SU-DHL-6 (cell line): ENCODE measurements around the gene SOS1.

Source experiments
- EZH2phosphoT487 ChIP-seq: fragments of 200-600 bp; sonication (generic), shearing (Covaris generic); conservative IDR thresholded peaks from 2 replicates; pipeline ENCODE4 v1.6.1; 2018; ENCODE audit warnings: mild to moderate bottlenecking, antibody characterized with exemption, low read length, moderate library complexity, mixed read lengths
- TF ChIP-seq, protein P1 (sequence below): fragments of 200-600 bp; sonication (generic); IDR thresholded peaks from one replicate; pipeline ENCODE4 v1.5.1; 2017; ENCODE audit warnings: antibody characterized with exemption, mild to moderate bottlenecking, low read length, moderate library complexity; ENCODE audit not compliant: insufficient read depth, poor library complexity, severe bottlenecking

- TF ChIP-seq, protein P1, sequence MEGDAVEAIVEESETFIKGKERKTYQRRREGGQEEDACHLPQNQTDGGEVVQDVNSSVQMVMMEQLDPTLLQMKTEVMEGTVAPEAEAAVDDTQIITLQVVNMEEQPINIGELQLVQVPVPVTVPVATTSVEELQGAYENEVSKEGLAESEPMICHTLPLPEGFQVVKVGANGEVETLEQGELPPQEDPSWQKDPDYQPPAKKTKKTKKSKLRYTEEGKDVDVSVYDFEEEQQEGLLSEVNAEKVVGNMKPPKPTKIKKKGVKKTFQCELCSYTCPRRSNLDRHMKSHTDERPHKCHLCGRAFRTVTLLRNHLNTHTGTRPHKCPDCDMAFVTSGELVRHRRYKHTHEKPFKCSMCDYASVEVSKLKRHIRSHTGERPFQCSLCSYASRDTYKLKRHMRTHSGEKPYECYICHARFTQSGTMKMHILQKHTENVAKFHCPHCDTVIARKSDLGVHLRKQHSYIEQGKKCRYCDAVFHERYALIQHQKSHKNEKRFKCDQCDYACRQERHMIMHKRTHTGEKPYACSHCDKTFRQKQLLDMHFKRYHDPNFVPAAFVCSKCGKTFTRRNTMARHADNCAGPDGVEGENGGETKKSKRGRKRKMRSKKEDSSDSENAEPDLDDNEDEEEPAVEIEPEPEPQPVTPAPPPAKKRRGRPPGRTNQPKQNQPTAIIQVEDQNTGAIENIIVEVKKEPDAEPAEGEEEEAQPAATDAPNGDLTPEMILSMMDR = no peak
- TF ChIP-seq EZH2phosphoT487 = no peak
These were observed 21.5 kb downstream of the SOS1 start for GRCh38 chr2:39099310-39099869.
